HepG2 (cell line): ENCODE measurements around the gene INAFM1. TPM values are rescaled to one million over a fixed set of nuclear protein-coding genes. Genes with fewer than 3 reads are reported as not detected.

Experiments
- BORCS8-MEF2B ChIP-seq: sonication (generic); formaldehyde crosslinking; IDR thresholded peaks from 2 replicates; pipeline ENCODE4 v1.8.0; 2022; ENCODE audit warnings: mild to moderate bottlenecking, missing genetic modification reagents
- GTF3A ChIP-seq: sonication (generic); formaldehyde crosslinking; conservative IDR thresholded peaks from 2 replicates; pipeline ENCODE4 v1.4.0; 2020; ENCODE audit warnings: mild to moderate bottlenecking, missing genetic modification reagents
- NFE2L2 ChIP-seq: fragments of 150-350 bp; IDR thresholded peaks from 2 replicates; pipeline ENCODE4 v1.6.1; 2014; ENCODE audit warnings: low read length
- NFKB2 ChIP-seq: sonication (generic); formaldehyde crosslinking; IDR thresholded peaks from 2 replicates; pipeline ENCODE4 v1.4.0; 2020; ENCODE audit warnings: missing genetic modification reagents, borderline replicate concordance
- TGIF2 ChIP-seq: IDR thresholded peaks from 2 replicates; pipeline ENCODE4 v1.6.1; 2016; ENCODE audit warnings: control low read depth, missing compliant biosample characterization
- ZNF709 ChIP-seq: sonication (generic); formaldehyde crosslinking; IDR thresholded peaks from 2 replicates; pipeline ENCODE4 v1.5.0; 2020; ENCODE audit warnings: mild to moderate bottlenecking, missing genetic modification reagents
- ZSCAN29 ChIP-seq: sonication (generic); formaldehyde crosslinking; conservative IDR thresholded peaks from 2 replicates; pipeline ENCODE4 v1.4.0; 2020; ENCODE audit warnings: mild to moderate bottlenecking, missing genetic modification reagents
- polyA plus RNA-seq, 8 experiments: library from polyadenylated mRNA; depleted of rRNA in 3 of 8; stranded (reverse) in 7 of 8; unstranded in 1 of 8; fragments of >200 nt; fragmentation: Illumina TruSeq in 4 of 8; extraction: Trizol in 4 of 8; gene quantifications; 2 replicates each; pipeline versions ENCODE4 v1.2.1 to v1.2.3, GENCODE V29; 2011 to 2016; ENCODE audit warnings: low read depth in 4 of 8, missing spikeins in 1 of 8, mixed read lengths in 1 of 8; ENCODE audit not compliant: insufficient read depth in 1 of 8
- total RNA-seq, 5 experiments: library from RNA; depleted of rRNA; stranded (reverse); fragments of >200 nt; fragmentation: Illumina TruSeq; extraction: Trizol; gene quantifications; 2 replicates each; pipeline ENCODE4 v1.2.3, GENCODE V29; 2016; ENCODE audit warnings: low read depth in 1 of 5
- TF ChIP-seq, protein P1 (sequence below): IDR thresholded peaks from 2 replicates; pipeline ENCODE4 v1.4.0; 2020; ENCODE audit warnings: mild to moderate bottlenecking, missing genetic modification reagents
- TF ChIP-seq, protein P2 (sequence below), 2 experiments: fragments of 450-650 bp in 1 of 2; sonication (generic) in 1 of 2; formaldehyde crosslinking; IDR thresholded peaks; 2 replicates each; pipeline versions ENCODE4 v1.5.0 to v1.8.0; 2020 to 2022; ENCODE audit warnings: mild to moderate bottlenecking in 1 of 2, missing genetic modification reagents in 1 of 2
- TF ChIP-seq, protein P3 (sequence below): sonication (generic); formaldehyde crosslinking; IDR thresholded peaks from 2 replicates; pipeline ENCODE4 v1.4.0; 2020; ENCODE audit warnings: missing genetic modification reagents, borderline replicate concordance
- TF ChIP-seq, protein P4 (sequence below): sonication (generic); formaldehyde crosslinking; IDR thresholded peaks from 2 replicates; pipeline ENCODE4 v1.4.0; 2020; ENCODE audit warnings: missing genetic modification reagents, borderline replicate concordance

INAFM1 gene
- total and polyA plus RNA-seq, 2 of the 13 experiments (the other 11 are each of a cell fraction or from before 2014, with no cell fraction given) = 0.88 to 1.9 TPM

DNA sequence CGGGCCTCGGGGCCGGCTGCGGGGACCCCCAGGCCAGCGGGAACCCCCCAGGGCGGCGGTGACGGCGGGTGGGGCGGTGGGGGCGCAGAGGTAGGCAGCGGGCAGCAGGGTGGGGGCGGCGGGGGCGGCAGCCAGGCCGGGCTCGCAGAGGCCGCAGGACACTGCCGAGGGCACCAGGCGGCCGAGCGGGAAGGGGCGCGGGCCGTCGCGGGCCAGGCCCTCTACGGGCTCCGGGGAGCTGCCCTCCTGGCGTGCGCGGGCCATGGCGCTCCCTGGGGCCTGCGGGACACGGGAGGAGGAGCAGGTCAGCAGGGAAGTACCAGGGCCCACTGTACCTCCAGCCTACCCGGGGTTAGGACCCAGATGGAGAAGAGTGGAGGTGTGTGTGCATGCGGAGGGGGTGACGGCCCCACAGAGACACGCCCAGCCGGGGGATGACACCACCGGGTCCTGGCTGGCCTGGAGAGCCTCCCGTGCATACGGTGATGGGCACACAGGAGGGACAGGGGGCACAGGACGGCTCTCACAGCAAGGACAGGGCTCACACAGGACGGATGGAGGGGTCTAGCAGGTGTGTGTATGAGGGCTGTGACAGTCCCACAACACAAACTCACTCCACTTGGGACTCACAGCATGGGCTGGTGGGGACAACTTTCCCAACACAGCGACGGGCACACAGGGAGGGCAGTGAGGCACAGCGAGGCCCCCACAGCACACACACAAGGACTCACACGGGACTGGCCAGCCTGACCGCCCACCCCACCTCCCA, 46.3 kb upstream of the INAFM1 start (continued):
- TF ChIP-seq, protein P1, sequence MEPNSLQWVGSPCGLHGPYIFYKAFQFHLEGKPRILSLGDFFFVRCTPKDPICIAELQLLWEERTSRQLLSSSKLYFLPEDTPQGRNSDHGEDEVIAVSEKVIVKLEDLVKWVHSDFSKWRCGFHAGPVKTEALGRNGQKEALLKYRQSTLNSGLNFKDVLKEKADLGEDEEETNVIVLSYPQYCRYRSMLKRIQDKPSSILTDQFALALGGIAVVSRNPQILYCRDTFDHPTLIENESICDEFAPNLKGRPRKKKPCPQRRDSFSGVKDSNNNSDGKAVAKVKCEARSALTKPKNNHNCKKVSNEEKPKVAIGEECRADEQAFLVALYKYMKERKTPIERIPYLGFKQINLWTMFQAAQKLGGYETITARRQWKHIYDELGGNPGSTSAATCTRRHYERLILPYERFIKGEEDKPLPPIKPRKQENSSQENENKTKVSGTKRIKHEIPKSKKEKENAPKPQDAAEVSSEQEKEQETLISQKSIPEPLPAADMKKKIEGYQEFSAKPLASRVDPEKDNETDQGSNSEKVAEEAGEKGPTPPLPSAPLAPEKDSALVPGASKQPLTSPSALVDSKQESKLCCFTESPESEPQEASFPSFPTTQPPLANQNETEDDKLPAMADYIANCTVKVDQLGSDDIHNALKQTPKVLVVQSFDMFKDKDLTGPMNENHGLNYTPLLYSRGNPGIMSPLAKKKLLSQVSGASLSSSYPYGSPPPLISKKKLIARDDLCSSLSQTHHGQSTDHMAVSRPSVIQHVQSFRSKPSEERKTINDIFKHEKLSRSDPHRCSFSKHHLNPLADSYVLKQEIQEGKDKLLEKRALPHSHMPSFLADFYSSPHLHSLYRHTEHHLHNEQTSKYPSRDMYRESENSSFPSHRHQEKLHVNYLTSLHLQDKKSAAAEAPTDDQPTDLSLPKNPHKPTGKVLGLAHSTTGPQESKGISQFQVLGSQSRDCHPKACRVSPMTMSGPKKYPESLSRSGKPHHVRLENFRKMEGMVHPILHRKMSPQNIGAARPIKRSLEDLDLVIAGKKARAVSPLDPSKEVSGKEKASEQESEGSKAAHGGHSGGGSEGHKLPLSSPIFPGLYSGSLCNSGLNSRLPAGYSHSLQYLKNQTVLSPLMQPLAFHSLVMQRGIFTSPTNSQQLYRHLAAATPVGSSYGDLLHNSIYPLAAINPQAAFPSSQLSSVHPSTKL (CRISPR knock-in tag) = 0 out of 2 replicates have a peak, but pooled peaks have one; percentile 16
- TF ChIP-seq NFE2L2 (no peak), BORCS8-MEF2B (CRISPR knock-in tag) (no peak), GTF3A (CRISPR knock-in tag) (no peak), TGIF2 (CRISPR knock-in tag) (0 out of 2 replicates have a peak, but pooled peaks have one; percentile 20), ZSCAN29 (no peak), ZNF709 (peak; percentile 81; the same call in 1 of the 2 replicates), NFKB2 (CRISPR knock-in tag) (no peak)
- TF ChIP-seq, protein P2, sequence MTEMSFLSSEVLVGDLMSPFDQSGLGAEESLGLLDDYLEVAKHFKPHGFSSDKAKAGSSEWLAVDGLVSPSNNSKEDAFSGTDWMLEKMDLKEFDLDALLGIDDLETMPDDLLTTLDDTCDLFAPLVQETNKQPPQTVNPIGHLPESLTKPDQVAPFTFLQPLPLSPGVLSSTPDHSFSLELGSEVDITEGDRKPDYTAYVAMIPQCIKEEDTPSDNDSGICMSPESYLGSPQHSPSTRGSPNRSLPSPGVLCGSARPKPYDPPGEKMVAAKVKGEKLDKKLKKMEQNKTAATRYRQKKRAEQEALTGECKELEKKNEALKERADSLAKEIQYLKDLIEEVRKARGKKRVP (CRISPR knock-in tag; IDR thresholded peaks at IDR 0.05) = no peak
- TF ChIP-seq, protein P3, sequence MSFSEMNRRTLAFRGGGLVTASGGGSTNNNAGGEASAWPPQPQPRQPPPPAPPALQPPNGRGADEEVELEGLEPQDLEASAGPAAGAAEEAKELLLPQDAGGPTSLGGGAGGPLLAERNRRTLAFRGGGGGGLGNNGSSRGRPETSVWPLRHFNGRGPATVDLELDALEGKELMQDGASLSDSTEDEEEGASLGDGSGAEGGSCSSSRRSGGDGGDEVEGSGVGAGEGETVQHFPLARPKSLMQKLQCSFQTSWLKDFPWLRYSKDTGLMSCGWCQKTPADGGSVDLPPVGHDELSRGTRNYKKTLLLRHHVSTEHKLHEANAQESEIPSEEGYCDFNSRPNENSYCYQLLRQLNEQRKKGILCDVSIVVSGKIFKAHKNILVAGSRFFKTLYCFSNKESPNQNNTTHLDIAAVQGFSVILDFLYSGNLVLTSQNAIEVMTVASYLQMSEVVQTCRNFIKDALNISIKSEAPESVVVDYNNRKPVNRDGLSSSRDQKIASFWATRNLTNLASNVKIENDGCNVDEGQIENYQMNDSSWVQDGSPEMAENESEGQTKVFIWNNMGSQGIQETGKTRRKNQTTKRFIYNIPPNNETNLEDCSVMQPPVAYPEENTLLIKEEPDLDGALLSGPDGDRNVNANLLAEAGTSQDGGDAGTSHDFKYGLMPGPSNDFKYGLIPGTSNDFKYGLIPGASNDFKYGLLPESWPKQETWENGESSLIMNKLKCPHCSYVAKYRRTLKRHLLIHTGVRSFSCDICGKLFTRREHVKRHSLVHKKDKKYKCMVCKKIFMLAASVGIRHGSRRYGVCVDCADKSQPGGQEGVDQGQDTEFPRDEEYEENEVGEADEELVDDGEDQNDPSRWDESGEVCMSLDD (CRISPR knock-in tag) = no peak
- TF ChIP-seq, protein P4, sequence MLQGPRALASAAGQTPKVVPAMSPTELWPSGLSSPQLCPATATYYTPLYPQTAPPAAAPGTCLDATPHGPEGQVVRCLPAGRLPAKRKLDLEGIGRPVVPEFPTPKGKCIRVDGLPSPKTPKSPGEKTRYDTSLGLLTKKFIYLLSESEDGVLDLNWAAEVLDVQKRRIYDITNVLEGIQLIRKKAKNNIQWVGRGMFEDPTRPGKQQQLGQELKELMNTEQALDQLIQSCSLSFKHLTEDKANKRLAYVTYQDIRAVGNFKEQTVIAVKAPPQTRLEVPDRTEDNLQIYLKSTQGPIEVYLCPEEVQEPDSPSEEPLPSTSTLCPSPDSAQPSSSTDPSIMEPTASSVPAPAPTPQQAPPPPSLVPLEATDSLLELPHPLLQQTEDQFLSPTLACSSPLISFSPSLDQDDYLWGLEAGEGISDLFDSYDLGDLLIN (CRISPR knock-in tag) = 0 out of 2 replicates have a peak, but pooled peaks have one; percentile 55
